ENCODE results near the gene PLCXD3. TPM values are rescaled to one million over a fixed set of nuclear protein-coding genes. Genes with fewer than 3 reads are reported as not detected.

Gene PLCXD3
- total and polyA plus RNA-seq, 2 donors from 2014 or later: 5.1 to 11.7 TPM

GRCh38 chr5:41364346-41364745, 146.1 kb downstream of the PLCXD3 start:
- intact Hi-C loops (cut with DNase I): no loop called here
- Histone ChIP-seq H3K4me3 (ENCODE audit: low read length in 3 of 3) (no peak overlapping the region), H3K9ac (ENCODE audit: low read length in 3 of 3) (no peak overlapping the region), H3K36me3 (ENCODE audit: control insufficient read depth in 2 of 3, insufficient read depth in 3 of 3, low read length in 3 of 3) (no peaks in the 10 kb centered on the region), H3K9me3 (ENCODE audit: control insufficient read depth in 2 of 3, insufficient read depth in 1 of 3, low read length in 3 of 3) (no peaks in the 10 kb centered on the region), H3K27me3 (ENCODE audit: control insufficient read depth, insufficient read depth, low read length) (no peaks in the 10 kb centered on the region), H3K4me1 (ENCODE audit: control insufficient read depth in 2 of 3, insufficient read depth in 2 of 3, low read depth in 1 of 3, low read length in 3 of 3) (no peaks in the 10 kb centered on the region), H3K27ac (ENCODE audit: low read depth in 2 of 2, low read length in 2 of 2) (no peak overlapping the region)
- DNase-seq (no peak), FAIRE-seq (no peak)
- TF ChIP-seq CTCF (IDR thresholded peaks at IDR 0.05; ENCODE audit: borderline replicate concordance, extremely low read depth, insufficient read depth): no peak

- peak overlapping the region in 1 of 3 donors; percentile 9 for H3K4me3 ChIP-seq (ENCODE audit: low read length in 3 of 3)
- DNase-seq (no peak), FAIRE-seq (no peak)
- intact Hi-C loops (cut with DNase I): no loop called here
- no peaks in the 10 kb centered on the region for H3K4me1 ChIP-seq (ENCODE audit: control insufficient read depth in 2 of 3, insufficient read depth in 2 of 3, low read depth in 1 of 3, low read length in 3 of 3)
- H3K36me3 ChIP-seq (ENCODE audit: control insufficient read depth in 2 of 3, insufficient read depth in 3 of 3, low read length in 3 of 3): no peaks in the 10 kb centered on the region
- no peak overlapping the region for H3K27ac ChIP-seq (ENCODE audit: low read depth in 2 of 2, low read length in 2 of 2)
- no peak overlapping the region for H3K9ac ChIP-seq (ENCODE audit: low read length in 3 of 3)
- no peak for TF ChIP-seq CTCF (IDR thresholded peaks at IDR 0.05; ENCODE audit: borderline replicate concordance, extremely low read depth, insufficient read depth)
- no peaks in the 10 kb centered on the region for H3K9me3 ChIP-seq (ENCODE audit: control insufficient read depth in 2 of 3, insufficient read depth in 1 of 3, low read length in 3 of 3)
- H3K27me3 ChIP-seq (ENCODE audit: control insufficient read depth, insufficient read depth, low read length): no peaks in the 10 kb centered on the region
These were observed 146.9 kb downstream of the PLCXD3 start for GRCh38 chr5:41363343-41363986.

DNA sequence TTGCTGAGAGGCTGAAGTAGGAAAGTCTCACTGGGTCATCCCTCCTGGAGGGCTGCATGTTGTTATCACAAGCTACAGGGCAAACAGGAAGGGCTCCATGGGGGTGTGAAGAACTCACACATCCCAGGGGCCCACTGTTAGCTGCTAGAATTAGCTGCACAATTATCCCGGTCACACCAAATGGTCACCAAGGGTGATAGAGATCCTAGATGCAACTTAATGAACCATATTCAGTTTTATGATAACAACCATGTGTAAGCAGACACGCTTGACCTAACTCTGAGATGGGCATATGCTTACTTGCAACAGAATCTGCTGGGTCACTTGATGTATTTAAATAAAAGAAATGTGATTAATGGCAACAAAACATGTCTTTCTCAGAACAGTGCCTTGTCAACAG, 153.6 kb downstream of the PLCXD3 start:
- Histone ChIP-seq H3K27me3 (ENCODE audit: control insufficient read depth, insufficient read depth, low read length) (no peaks in the 10 kb centered on the region), H3K9ac (ENCODE audit: low read length in 3 of 3) (no peak overlapping the region), H3K36me3 (ENCODE audit: control insufficient read depth in 2 of 3, insufficient read depth in 3 of 3, low read length in 3 of 3) (no peaks in the 10 kb centered on the region), H3K27ac (ENCODE audit: low read depth in 2 of 2, low read length in 2 of 2) (no peak overlapping the region), H3K9me3 (ENCODE audit: control insufficient read depth in 2 of 3, insufficient read depth in 1 of 3, low read length in 3 of 3) (no peaks in the 10 kb centered on the region), H3K4me3 (ENCODE audit: low read length in 3 of 3) (no peak overlapping the region), H3K4me1 (ENCODE audit: control insufficient read depth in 2 of 3, insufficient read depth in 2 of 3, low read depth in 1 of 3, low read length in 3 of 3) (no peaks in the 10 kb centered on the region)
- DNase-seq: peak in 4 of 5 donors; percentile 24 to 58 (median 38)
- FAIRE-seq: no peak
- no peak for TF ChIP-seq CTCF (IDR thresholded peaks at IDR 0.05; ENCODE audit: borderline replicate concordance, extremely low read depth, insufficient read depth)
- intact Hi-C loops (cut with DNase I): no loop called here

DNA sequence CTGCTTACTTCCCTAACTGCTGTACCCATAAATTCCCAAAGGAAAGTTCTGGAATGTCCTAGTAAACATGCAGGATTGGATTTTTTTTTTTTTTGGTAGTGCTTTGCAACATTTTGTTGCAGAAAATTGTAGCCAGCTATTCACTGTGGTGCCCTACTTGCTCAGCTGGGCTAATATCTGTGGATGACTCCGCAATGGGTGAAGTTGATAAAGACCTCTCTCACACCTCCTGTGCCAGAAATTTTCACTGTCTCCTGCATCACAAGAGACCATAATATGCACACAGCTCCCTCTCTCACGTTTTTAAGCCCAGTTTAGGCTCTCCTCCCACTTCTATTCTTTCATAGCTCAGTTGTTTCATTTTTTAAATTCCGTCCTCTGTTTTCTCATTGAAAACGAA, 160.6 kb downstream of the PLCXD3 start:
- Histone ChIP-seq H3K9ac (ENCODE audit: low read length in 3 of 3) (no peak overlapping the region), H3K27me3 (ENCODE audit: control insufficient read depth, insufficient read depth, low read length) (no peaks in the 10 kb centered on the region)
- FAIRE-seq: no peak

More for the DNA sequence above, 160.6 kb downstream of the PLCXD3 start:
- Histone ChIP-seq H3K4me1 (ENCODE audit: control insufficient read depth in 2 of 3, insufficient read depth in 2 of 3, low read depth in 1 of 3, low read length in 3 of 3) (no peaks in the 10 kb centered on the region), H3K4me3 (ENCODE audit: low read length in 3 of 3) (no peak overlapping the region), H3K27ac (ENCODE audit: low read depth in 2 of 2, low read length in 2 of 2) (no peak overlapping the region), H3K9me3 (ENCODE audit: control insufficient read depth in 2 of 3, insufficient read depth in 1 of 3, low read length in 3 of 3) (no peaks in the 10 kb centered on the region), H3K36me3 (ENCODE audit: control insufficient read depth in 2 of 3, insufficient read depth in 3 of 3, low read length in 3 of 3) (no peaks in the 10 kb centered on the region)
- TF ChIP-seq CTCF (IDR thresholded peaks at IDR 0.05; ENCODE audit: borderline replicate concordance, extremely low read depth, insufficient read depth): no peak
- intact Hi-C loops (cut with DNase I): no loop called here
- no peak for DNase-seq
